ENCODE data around the gene MMP28.

The MMP28 gene

DNA sequence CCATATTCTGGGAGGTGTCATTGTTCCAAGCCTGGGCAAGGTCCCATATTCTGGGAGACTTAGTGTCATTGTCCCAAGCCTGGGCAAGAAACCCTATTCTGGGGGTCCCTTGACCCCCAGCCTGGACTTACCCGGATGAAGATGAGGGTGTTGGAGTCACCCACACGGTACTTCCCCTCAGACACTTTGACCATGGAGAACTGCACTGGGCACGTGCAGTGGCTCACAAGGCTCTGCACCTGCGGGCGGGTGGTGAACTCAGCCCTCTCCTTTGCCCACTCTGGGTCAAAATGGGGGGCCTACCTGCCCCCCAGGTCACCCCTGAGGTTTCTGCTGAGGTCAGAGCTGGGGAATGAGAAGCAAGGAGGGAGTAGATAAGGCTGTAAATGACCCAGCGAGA is 46.5 kb downstream of the MMP28 start:
- H3K36me3 Mint-ChIP-seq (ENCODE audit: low read depth) = no peaks in the 10 kb centered on the region
- H3K27ac Mint-ChIP-seq = no peak overlapping the region
- H3K27me3 Mint-ChIP-seq = peaks cover 58% of the 10 kb centered on the region
- no peaks in the 10 kb centered on the region for H3K9me3 Mint-ChIP-seq
- no peak for DNase-seq
- no peak overlapping the region for H3K4me3 Mint-ChIP-seq
- H3K4me1 Mint-ChIP-seq (ENCODE audit: low read depth) = peaks cover 25% of the 10 kb centered on the region

DNA sequence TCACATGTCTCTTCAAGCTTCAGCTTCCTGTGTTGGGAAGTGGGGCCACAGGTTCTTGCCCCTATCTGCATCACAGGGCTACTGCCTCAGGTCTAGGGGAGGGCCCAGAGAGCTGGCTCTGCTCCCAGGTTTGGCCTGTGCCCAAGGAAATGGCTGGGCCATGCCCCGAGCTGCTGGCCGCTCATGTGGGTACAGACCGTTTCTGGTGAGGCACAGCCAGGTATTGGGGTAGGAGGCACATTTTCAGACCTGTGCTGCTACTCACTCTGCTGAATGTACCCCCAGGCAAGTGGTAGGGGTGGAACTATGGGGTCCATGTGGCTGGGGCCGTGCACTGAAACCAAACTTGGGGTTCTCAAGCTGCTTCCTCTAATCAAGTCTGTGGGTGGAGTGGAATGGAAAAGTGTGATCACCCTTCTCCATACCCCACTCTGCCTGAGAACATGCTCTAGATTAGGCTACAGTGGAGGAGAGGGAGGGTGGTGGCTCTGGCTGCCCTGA is 47.0 kb downstream of the MMP28 start:
- Mint-ChIP-seq H3K4me3 (no peak overlapping the region), H3K36me3 (ENCODE audit: low read depth) (no peaks in the 10 kb centered on the region), H3K27me3 (peaks cover 61% of the 10 kb centered on the region), H3K9me3 (no peaks in the 10 kb centered on the region), H3K27ac (no peak overlapping the region), H3K4me1 (ENCODE audit: low read depth) (peaks cover 25% of the 10 kb centered on the region)
- no peak for DNase-seq

- H3K9me3 Mint-ChIP-seq = no peaks in the 10 kb centered on the region
- no peak overlapping the region for H3K4me3 Mint-ChIP-seq
- DNase-seq = peak; percentile 85
- no peaks in the 10 kb centered on the region for H3K36me3 Mint-ChIP-seq (ENCODE audit: low read depth)
- no peak overlapping the region for H3K27ac Mint-ChIP-seq
- H3K27me3 Mint-ChIP-seq = peaks cover 59% of the 10 kb centered on the region
- peaks cover 25% of the 10 kb centered on the region for H3K4me1 Mint-ChIP-seq (ENCODE audit: low read depth)
Measured at GRCh38 chr17:35747540-35748017, 47.9 kb downstream of the MMP28 start.

- peaks cover 32% of the 10 kb centered on the region for H3K4me1 Mint-ChIP-seq (ENCODE audit: low read depth)
- H3K27me3 Mint-ChIP-seq = peaks cover 58% of the 10 kb centered on the region
- DNase-seq = no peak
- H3K27ac Mint-ChIP-seq = no peak overlapping the region
- no peak overlapping the region for H3K4me3 Mint-ChIP-seq
- H3K36me3 Mint-ChIP-seq (ENCODE audit: low read depth) = no peaks in the 10 kb centered on the region
- no peaks in the 10 kb centered on the region for H3K9me3 Mint-ChIP-seq
Measured at GRCh38 chr17:35745749-35746320, 49.6 kb downstream of the MMP28 start.

DNA sequence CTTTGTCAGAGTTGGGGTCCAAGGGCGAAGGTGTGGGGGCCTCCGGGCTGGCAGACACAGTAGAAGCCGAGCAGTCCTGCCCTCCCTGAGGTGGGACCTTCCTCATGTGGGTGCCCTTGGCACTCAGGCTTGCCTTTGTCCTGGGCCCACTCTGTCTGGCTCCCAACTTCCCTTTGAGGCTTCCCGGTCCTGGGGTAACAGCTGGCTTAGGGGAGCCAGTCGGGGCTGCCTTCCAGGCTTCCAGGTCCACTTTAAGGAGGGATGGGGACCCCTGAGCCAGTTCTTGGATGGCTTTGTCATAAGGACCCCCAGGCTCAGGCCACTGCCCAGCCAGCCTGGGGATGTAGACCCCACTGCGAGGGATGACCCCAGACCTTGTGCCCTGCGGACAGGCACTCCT is 50.2 kb downstream of the MMP28 start:
- peaks cover 32% of the 10 kb centered on the region for H3K4me1 Mint-ChIP-seq (ENCODE audit: low read depth)

DNA sequence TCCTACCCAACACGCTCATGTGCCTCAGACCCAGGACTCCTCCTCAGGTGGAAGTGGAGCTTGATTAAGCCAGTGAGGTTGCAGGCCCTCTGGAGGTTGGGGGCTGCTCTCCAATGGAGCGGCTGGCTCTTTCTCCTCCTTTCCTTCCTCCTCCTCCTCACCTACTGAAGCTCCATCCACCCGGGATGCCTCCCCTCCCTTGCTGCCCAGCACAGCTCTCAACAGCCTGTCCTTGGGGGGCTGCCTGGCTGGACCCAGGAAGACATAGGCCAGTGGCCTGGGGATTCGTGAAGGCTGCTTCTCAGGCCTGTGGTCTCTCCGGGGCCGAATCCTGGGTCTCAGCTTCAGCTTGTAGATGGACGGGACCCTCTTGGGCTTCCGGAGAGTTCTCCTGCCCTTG is 50.6 kb downstream of the MMP28 start:
- Mint-ChIP-seq H3K9me3 (no peaks in the 10 kb centered on the region), H3K4me1 (ENCODE audit: low read depth) (peaks cover 29% of the 10 kb centered on the region), H3K27me3 (peaks cover 57% of the 10 kb centered on the region), H3K4me3 (no peak overlapping the region), H3K36me3 (ENCODE audit: low read depth) (no peaks in the 10 kb centered on the region), H3K27ac (no peak overlapping the region)
- no peak for DNase-seq

More for the DNA sequence above, 50.2 kb downstream of the MMP28 start:
- Mint-ChIP-seq H3K4me3 (no peak overlapping the region), H3K27ac (no peak overlapping the region), H3K36me3 (ENCODE audit: low read depth) (no peaks in the 10 kb centered on the region), H3K9me3 (no peaks in the 10 kb centered on the region), H3K27me3 (peaks cover 57% of the 10 kb centered on the region)
- no peak for DNase-seq

- peaks cover 22% of the 10 kb centered on the region for H3K4me1 Mint-ChIP-seq (ENCODE audit: low read depth)
- no peak overlapping the region for H3K27ac Mint-ChIP-seq
- no peak overlapping the region for H3K4me3 Mint-ChIP-seq
- DNase-seq = no peak
- H3K27me3 Mint-ChIP-seq = peaks cover 50% of the 10 kb centered on the region
- no peaks in the 10 kb centered on the region for H3K36me3 Mint-ChIP-seq (ENCODE audit: low read depth)
- H3K9me3 Mint-ChIP-seq = no peaks in the 10 kb centered on the region
Measured at GRCh38 chr17:35743626-35744328, 51.7 kb downstream of the MMP28 start.

GRCh38 chr17:35742896-35743477 is 52.5 kb downstream of the MMP28 start:
- Mint-ChIP-seq H3K4me3 (no peak overlapping the region), H3K36me3 (ENCODE audit: low read depth) (no peaks in the 10 kb centered on the region), H3K27ac (no peak overlapping the region), H3K9me3 (no peaks in the 10 kb centered on the region), H3K27me3 (peaks cover 42% of the 10 kb centered on the region), H3K4me1 (ENCODE audit: low read depth) (peaks cover 14% of the 10 kb centered on the region)
- no peak for DNase-seq

DNA sequence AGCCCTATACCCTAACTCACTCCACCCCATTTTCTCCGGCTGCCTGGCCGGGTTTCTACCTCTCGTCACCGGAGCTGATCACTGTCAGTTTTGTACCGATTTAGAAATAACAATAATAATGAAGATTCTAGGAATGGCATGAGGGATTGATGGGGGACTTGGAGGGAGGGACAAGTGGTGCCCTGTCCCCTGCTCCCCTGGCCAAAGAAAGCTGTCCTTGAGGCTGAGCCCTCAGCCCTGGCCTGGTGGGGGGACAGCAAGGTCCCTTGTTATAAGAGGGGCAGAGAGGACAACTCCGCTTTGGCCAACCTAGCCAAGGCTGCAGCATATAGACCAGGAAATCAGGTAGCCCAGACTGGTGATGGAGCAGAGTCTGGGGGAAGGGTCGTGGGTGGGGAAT is 52.9 kb downstream of the MMP28 start:
- H3K9me3 Mint-ChIP-seq = no peaks in the 10 kb centered on the region
- DNase-seq = no peak
- H3K4me1 Mint-ChIP-seq (ENCODE audit: low read depth) = peaks cover 10% of the 10 kb centered on the region
- no peaks in the 10 kb centered on the region for H3K36me3 Mint-ChIP-seq (ENCODE audit: low read depth)
- no peak overlapping the region for H3K27ac Mint-ChIP-seq
- peaks cover 42% of the 10 kb centered on the region for H3K27me3 Mint-ChIP-seq
- no peak overlapping the region for H3K4me3 Mint-ChIP-seq

- H3K4me3 Mint-ChIP-seq = peak overlapping the region; percentile 54
- H3K27ac Mint-ChIP-seq = no peak overlapping the region
- H3K9me3 Mint-ChIP-seq = no peaks in the 10 kb centered on the region
Measured at GRCh38 chr17:35740997-35741931, 54.2 kb downstream of the MMP28 start.

DNA sequence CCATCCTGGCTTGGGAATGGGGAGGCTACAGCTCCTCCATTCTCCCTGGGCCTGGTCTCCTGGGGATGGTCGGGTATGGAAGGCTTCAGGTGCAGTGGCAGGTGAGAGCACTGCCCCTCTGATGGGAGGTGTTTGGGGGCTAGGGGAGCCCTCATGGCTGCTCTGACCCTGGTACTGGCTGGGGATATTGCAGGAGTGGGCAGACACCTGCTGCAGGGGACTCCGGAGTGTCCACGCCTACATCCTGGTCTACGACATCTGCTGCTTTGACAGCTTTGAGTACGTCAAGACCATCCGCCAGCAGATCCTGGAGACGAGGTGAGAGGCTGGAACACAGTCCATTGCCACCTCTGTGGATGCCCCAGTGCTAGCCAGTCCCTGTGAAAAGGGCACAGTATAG is 55.2 kb downstream of the MMP28 start:
- Mint-ChIP-seq H3K27ac (no peak overlapping the region), H3K36me3 (ENCODE audit: low read depth) (no peaks in the 10 kb centered on the region), H3K27me3 (peaks cover 42% of the 10 kb centered on the region), H3K9me3 (no peaks in the 10 kb centered on the region), H3K4me3 (no peak overlapping the region), H3K4me1 (ENCODE audit: low read depth) (peaks cover 10% of the 10 kb centered on the region)
- DNase-seq = no peak

More at GRCh38 chr17:35740997-35741931, 54.2 kb downstream of the MMP28 start:
- no peaks in the 10 kb centered on the region for H3K36me3 Mint-ChIP-seq (ENCODE audit: low read depth)
- DNase-seq = peak; percentile 50
- peaks cover 42% of the 10 kb centered on the region for H3K27me3 Mint-ChIP-seq
- H3K4me1 Mint-ChIP-seq (ENCODE audit: low read depth) = peaks cover 10% of the 10 kb centered on the region

GRCh38 chr17:35738519-35739133 is 56.8 kb downstream of the MMP28 start:
- no peak for DNase-seq
- Mint-ChIP-seq H3K4me1 (ENCODE audit: low read depth) (peaks cover 10% of the 10 kb centered on the region), H3K9me3 (no peaks in the 10 kb centered on the region), H3K27me3 (peaks cover 34% of the 10 kb centered on the region), H3K36me3 (ENCODE audit: low read depth) (no peaks in the 10 kb centered on the region), H3K27ac (no peak overlapping the region), H3K4me3 (no peak overlapping the region)

- no peaks in the 10 kb centered on the region for H3K36me3 Mint-ChIP-seq (ENCODE audit: low read depth)
- H3K27ac Mint-ChIP-seq = no peak overlapping the region
- peaks cover 11% of the 10 kb centered on the region for H3K4me1 Mint-ChIP-seq (ENCODE audit: low read depth)
- H3K9me3 Mint-ChIP-seq = no peaks in the 10 kb centered on the region
- peaks cover 14% of the 10 kb centered on the region for H3K27me3 Mint-ChIP-seq
- DNase-seq = no peak
- H3K4me3 Mint-ChIP-seq = no peak overlapping the region
Measured at GRCh38 chr17:35736236-35736635, 59.2 kb downstream of the MMP28 start.
